HCT116 (cell line): Measurements from ENCODE around the gene SERHL2.

ENCODE experiments used
- CEBPB ChIP-seq: IDR thresholded peaks from 2 replicates; pipeline ENCODE4 v1.6.1; 2012; ENCODE audit warnings: low read depth
- EZH2 ChIP-seq: fragments of 200-600 bp; sonication (generic); IDR thresholded peaks from 2 replicates; pipeline ENCODE4 v1.6.1; 2017; ENCODE audit warnings: antibody characterized with exemption, mixed run types
- POLR2AphosphoS5 ChIP-seq: IDR thresholded peaks from 2 replicates; pipeline ENCODE4 v1.6.1; 2011; ENCODE audit warnings: mild to moderate bottlenecking, low read depth, low read length, moderate library complexity
- TCF7L2 ChIP-seq: IDR thresholded peaks from 2 replicates; pipeline ENCODE4 v1.7.0; 2011; ENCODE audit warnings: borderline replicate concordance, inconsistent platforms; ENCODE audit not compliant: insufficient read depth, insufficient read length; ENCODE audit errors: extremely low read depth
- TF ChIP-seq, protein P1 (sequence below), 3 experiments: fragments of 200-600 bp in 1 of 3; sonication (generic) in 1 of 3; IDR thresholded peaks in 2 of 3; conservative IDR thresholded peaks in 1 of 3; 2 replicates each; pipeline ENCODE4 v1.5.1; 2012 to 2017; ENCODE audit warnings: low read depth in 2 of 3, low read length in 2 of 3, antibody characterized with exemption in 1 of 3, borderline replicate concordance in 1 of 3, control low read depth in 1 of 3, mild to moderate bottlenecking in 1 of 3, mixed read lengths in 1 of 3, mixed run types in 1 of 3, moderate library complexity in 1 of 3; ENCODE audit not compliant: insufficient read depth in 1 of 3

DNA sequence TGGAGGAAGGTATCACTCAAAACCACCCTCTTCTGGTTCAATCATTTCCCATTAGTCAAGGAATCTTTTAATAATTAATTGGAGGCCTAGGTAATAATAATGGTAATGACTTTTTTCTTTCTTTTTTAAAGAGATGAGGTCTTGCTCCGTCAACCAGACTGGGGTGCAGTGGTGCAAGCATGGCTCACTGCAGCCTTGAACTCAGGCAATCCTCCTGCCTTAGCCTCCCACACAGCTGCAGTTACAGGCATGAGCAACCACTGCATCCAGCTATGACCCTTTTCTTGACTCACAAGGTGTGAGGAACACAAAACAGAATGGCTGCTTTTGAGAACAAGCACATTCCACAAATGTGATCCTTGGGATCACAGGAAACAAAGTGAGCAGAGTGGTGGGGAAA lies 57.3 kb downstream of the SERHL2 start:
- TF ChIP-seq TCF7L2 (no peak), POLR2AphosphoS5 (no peak), CEBPB (no peak), EZH2 (no peak)
- TF ChIP-seq, protein P1, sequence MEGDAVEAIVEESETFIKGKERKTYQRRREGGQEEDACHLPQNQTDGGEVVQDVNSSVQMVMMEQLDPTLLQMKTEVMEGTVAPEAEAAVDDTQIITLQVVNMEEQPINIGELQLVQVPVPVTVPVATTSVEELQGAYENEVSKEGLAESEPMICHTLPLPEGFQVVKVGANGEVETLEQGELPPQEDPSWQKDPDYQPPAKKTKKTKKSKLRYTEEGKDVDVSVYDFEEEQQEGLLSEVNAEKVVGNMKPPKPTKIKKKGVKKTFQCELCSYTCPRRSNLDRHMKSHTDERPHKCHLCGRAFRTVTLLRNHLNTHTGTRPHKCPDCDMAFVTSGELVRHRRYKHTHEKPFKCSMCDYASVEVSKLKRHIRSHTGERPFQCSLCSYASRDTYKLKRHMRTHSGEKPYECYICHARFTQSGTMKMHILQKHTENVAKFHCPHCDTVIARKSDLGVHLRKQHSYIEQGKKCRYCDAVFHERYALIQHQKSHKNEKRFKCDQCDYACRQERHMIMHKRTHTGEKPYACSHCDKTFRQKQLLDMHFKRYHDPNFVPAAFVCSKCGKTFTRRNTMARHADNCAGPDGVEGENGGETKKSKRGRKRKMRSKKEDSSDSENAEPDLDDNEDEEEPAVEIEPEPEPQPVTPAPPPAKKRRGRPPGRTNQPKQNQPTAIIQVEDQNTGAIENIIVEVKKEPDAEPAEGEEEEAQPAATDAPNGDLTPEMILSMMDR (IDR thresholded peaks at IDR 0.05 in 2 of 3, conservative IDR thresholded peaks at IDR 0.05 in 1 of 3; ENCODE audit: borderline replicate concordance in 1 of 3, insufficient read depth in 1 of 3, low read depth in 2 of 3, low read length in 2 of 3): no peak
